Cerebellar nuclear complex (tissue), 1 donor: ENCODE results near the gene SYT3.
"Not testable (repeated sequence)": the region's sequence is repeated elsewhere in the genome, so short reads cannot be mapped to it uniquely, and the experiment has no call there.

Experiments
- DNase-seq, 2 experiments: peaks; one replicate each; lab custom pipeline; 2025; lab: John Stamatoyannopoulos, UW

SYT3 gene

DNA sequence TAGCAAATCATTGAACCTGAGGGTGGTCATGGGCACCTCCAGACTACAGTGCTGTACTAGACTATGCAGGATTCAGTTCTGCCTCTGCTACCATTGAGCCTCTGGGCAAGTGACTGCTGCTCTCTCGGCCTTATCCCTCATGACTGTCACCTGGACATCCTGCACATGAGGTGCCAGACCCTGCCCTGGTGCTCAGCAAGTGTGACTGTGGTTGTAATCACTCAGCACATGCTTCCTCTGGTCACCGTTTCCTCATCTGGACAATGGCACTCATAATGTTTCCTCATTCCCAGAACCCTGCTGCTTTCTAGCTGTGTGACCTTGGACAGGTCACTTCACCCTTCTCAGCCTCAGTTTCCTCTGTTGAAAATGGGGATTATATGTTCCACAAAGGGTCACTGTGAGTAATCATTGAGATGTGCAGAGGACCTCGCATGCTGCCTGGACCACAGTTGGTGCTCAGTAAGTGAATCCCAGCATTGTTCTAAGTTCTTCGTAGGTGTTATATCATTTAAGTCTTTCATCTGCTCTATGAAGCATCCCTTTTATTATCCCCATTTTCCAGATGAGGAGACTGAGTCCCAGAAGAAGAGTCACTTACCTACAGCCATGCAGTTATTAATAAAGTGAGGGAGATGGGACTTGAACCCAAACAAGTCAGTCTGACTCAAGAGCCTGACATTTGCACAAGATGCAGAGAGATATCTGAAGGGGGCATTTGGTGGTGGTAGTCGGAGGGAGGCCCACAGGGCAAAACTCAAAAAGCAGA, 3.2 kb downstream of the SYT3 start:
- no peak for DNase-seq

DNA sequence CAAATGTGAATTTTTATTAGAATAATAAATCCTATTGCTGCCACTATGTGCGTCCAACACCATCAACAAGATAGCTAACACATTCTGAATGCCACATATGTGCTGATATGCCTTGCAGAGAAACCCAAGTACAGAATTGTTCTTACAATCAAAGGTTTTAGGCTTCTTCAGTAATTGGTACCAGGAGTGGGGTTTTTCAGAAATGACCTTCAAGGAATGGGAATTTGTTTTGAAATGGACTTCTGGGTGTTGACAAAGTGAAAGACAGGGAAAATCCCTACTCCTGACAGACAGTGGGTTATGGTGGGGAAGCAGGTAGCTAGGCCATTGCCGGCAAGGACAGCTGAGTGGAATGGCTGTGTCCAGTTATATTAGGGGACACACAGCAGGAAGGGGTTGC, 5.7 kb downstream of the SYT3 start:
- no peak for DNase-seq

DNA sequence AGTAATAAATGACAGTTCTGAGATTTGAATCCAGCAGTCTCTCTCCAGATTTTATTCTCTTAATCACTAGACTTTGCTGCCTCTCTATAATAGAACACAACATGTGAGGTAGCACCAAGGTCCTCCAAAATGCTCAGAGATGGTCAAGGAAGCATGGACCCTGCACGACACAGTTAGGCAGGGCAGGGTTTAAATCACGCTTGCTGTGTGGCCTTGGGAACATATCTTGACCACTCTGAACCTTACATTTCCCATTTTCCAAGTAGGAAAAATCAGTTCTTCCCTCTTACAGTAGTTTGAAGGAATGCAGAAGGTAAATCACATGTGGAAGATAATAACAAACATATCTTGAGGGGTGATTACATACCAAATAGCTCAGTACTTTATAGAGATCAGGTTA, 6.3 kb downstream of the SYT3 start:
- no peak for DNase-seq

DNA sequence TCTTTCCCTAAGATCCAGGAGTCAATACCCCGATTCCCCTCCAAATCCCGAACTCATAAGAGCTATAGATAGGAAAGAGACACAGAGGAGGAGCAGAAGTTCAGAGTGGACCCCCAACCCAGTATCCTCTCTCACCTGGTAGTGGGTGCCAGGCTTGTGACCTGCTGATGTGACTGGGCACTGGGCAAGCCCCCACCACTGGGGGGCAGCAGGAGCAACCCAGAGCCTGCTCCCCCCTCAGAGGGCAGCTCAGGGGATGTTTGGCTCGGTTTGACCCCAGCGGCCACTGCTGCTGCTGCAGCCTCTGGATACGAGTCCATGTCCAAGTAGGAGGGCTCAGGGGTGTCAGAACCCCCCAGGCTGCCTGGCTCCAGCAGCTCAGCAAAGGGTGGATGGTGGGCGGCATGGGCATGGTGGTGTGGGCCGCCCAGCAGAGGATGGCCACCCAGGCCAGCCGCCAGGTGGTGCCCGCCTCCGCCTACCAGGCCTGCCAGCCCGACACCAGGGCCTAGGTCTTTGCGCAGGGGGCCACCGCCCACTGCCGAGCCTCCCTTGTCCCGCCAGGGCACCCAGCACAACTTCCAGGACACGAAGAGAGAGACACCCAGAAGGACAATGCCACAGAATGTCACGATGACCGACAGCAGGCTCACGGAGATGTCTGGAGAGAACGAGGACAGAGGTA, 7.4 kb downstream of the SYT3 start:
- DNase-seq = no peak

DNA sequence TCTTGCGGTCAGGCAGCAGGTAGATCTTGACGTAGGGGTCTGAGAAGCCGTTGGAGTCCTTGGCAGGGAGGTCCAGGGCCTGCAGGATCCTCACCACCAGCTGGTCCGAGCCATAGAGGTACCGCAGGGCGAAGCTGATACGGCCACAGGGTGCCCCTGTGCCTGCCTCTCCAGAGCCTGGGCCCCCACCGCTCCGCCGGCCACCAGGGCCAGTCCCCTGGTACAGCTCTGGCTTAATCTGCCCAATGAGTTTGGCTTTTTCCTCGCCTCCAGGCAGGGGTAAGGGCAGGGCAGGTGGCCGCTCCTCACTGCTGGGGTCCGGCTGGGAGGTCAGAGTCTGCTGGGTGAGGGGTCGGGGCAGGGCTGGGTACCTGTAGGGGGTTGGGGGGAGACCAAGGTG, 9.9 kb downstream of the SYT3 start:
- DNase-seq = no peak

DNA sequence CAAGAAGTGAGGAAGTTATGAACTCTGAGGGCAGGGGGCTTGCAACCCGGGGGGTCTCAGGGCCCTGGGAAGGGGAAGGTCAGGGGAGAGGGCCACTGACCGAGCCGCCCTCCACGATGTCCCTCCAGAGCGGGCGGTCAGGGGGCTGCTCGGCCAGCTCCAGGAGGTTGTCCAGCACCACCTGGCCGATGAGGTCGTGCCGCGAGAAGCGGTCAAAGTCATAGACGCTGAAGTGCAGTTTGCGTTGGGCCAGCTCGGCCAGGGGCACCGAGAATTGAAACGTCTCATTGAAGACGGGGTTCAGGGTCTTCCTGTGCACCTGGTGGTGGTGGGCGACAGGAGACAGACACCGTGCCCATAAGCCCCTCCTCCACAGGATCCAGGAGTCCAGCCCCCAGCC, 10.5 kb downstream of the SYT3 start:
- DNase-seq = no peak

DNA sequence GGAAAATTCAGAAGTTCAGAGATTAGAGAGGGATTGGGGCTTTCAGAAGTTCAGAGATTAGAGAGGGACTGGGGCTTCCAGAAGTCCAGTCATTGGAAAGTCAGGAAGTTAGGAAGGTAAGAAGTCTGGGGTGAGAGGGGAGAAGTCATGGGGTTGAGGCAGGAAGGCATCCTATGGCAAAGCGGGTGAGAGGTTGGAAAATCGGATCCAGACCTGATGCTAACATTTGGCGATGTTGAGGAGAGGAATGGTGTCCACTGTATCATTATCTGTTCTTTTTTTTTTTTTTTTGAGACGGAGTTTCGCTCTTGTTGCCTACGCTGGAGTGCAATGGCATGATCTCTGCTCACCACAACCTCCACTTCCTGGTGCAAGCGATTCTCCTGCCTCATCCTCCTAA, 11.1 kb downstream of the SYT3 start:
- no peak for DNase-seq

DNA sequence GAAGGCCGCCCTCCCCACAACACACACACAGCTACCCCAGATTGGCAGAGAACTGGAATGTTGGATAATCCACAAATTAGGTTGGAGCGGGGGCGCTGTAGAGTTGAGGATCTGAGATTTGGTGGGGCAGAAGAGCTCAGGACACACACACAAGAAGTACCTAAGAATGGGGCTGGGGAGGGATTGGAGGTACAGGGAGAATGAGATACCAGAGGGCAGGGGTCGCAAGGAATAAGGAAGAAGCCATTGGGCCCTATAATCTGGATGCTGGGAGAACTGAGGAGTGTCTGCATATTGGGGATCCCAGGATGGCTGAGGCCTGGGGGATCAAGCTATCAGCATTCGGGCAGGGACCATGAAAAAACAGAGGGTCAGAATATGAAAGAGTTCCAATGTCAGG, 11.5 kb downstream of the SYT3 start:
- DNase-seq = no peak

DNA sequence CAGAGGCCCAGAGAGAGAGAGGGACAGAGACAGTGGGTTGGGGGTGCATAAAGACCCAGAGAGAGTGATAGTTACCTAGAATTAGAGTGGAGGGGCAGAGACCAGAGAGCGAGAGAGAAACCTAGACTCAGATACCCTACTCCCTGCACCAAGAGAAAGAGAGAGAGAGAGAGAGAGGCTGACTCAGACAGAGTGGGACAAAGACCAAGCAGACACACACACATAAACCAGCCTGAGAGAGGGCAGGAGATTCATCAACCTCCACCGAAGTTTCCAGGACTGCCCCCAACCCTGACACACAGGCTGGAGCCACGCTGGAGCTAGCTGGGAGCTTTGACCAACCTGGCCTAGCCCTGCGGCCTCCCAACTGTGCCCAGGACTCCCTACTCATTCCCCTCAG, 12.9 kb downstream of the SYT3 start:
- DNase-seq = no peak

DNA sequence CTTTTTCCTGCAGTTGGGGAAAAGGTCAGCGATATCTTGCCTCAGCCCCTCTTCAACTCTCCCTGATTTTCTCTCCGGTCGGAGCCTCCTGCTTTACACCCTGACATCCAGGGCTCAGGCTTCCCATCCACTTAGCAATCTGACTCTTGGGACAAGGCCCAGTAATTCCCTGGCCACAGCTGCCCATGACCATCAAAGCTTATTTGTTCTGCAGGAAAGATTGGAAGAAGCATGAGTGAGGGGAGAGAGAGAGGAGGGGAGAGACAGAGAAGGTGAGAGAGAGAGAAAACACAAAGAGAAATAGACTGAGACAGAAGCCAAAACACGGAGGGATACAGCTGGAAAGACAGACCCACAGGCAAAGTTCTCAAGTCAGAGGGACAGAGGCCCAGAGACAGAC, 13.7 kb downstream of the SYT3 start:
- no peak for DNase-seq

DNA sequence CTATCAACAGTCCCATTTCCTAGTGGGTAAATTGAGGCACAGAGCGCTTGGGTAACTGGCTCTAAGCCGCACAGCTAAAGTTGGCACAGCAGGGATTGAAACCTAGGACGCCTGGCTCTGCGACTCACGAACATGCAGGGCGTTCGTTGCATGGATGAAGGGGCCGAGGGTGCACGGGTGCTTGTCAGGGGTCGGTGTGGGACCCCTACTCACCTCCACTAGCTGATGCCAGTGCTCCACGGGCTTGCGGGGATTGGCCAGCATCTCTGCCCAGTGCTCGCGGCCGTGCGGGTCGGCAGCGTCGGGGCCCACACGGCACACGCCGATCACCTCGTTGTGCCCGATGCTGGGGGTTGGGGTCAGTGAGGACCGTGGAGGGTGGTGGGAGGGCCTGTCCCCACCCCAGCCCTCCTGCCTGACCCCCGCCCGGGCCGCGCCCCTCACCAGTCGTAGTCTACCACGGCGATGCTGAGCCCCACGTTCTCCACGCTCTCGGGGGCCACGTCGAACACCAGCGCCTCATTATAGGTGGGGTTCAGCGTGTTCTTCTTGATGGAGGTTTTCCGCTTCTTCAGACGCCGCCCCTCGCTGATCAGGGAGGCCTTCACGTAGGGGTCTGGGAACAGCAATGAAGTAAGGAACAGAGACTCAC, 14.6 kb downstream of the SYT3 start:
- no peak for DNase-seq

DNA sequence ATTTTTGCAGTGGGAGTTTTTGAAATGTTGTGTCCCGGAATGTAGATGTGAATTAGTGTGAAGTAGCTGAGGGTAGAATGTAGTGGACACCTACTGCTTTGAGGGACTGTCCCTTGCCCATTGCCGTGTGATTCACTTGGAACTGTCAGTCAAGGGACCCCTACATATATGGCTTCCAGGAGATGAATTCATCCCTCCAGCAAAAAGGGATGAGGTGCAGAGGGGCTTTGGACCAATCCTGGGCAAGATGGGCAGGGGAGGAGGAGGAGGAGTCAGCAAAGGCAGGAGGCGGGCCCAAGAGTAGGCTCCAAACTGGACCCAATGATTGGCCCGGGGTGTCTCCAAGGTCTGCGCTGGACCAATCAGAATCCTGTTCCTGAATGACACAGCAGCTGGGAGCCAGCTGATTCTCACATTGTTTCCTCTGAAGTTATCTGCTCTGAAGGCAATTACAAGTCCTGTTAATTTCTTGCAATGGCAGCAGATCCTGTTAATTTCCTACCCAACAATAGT, 19.2 kb downstream of the SYT3 start:
- not testable (repeated sequence) for DNase-seq

DNA sequence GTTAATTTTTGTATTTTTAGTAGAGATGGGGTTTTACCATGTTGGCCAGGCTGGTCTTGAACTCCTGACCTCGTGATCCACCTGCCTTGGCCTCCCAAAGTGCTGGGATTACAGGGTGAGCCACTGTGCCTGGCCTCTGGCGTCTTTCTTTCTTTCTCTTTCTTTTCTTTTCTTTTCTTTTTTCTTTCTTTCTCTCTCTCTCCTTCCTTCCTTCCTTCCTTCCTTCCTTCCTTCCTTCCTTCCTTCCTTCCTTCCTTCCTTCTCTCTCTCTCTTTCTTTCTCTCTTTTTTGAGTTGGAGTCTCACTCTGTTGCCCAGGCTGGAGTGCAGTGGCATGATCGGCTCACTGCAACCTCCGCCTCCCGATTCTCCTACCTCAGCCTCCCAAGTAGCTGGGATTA, 20.5 kb downstream of the SYT3 start:
- DNase-seq = not testable (repeated sequence)

DNA sequence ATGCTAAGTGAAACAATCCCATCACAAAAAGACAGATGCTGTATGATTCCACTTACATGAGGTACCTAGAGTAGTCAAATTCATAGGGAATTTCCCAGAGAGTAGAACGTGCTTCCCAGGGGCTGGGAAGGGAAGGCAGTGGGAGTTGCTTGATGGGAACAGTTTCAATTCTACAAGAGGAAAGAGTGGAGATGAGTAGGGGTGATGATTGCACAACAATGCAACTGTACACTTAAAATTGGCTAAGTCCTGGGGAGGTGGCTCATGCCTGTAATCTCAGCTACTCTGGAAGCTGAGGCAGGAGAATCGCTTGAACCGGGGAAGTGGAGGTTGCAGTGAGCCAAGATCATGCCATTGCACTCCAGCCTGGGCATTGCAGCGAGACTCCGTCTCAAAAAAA, 21.3 kb downstream of the SYT3 start:
- not testable (repeated sequence) for DNase-seq

DNA sequence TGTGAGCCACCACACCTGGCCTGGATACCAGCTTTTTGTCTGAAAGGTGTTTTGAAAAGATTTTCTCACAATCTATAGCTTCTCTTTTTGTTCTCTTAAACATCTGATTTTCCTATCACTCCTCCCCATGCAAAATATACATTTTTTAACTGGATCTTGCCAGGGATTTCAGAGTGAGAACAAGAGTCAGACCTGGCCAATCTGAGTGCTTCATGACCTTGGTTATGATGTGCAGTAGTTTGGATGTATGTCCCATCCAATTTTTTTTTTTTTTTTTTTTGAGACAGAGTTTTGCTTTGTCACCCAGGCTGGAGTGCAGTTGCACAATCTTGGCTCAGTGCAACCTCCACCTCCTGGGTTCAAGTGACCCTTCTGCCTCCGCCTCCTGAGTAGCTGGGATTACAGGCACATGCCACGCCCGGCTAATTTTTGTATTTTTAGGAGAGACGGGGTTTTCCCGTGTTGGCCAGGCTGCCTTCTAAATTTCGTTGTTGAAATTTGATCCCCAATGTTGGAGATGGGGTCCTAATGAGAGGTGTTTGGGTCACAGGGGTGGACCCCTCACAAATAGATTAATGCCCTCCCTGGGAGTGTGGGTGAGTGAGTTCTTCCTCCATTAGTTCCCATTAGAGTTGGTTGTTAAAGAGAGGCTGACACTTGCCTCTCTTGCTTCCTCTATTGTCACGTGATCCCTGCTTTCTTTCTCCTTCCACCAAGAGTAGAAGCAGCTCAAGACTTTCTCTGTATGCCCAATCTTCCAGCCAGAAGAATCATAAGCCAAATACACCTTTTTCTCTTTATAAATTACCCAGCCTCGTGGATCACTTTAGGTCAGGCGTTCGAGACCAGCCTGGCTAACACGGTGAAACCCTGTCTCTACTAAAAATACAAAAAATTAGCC, 26.9 kb downstream of the SYT3 start:
- not testable (repeated sequence) for DNase-seq

DNA sequence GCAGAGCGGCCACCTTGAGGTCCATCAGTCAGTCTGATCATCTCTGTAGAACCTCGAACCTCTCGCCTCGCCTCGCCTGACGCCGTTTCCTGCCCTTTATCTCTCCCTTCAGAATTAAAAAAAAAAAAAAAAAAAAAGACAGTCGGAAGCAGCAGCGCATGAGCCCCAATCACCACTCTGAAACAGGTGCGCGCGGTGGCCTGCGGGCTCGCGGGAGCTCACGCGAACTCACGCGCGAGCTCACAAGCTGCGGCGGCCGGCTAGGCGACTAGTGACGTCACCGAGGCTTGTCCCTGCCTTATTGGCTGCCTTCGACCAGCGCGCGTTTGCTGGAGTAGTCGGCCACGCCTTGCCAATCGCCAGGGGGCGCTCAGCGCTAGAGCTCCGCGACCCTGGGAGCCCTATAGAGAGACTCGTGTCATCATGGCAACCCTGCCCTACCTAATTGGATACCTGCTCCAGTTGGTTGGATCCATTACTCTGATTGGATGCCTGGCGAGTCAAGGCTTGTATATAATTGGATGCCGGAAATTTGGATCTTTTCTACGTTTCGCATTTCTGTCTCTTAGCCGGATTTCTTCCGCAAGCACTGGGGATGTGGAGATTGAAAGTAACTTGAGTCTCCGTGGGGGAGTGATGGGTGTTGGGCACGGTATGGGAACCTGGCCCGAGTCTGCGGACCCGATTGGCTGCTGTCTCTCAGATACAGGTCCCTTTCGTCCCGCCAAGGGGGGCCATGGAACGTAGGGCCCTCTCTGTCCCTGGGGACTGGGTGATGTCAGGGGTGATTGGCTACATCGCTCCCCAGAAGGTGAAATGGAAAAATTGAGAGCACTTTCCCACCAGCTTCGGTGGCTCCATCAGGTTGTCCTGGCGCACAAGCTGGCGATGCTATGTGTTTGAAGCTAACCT, 31.6 kb downstream of the SYT3 start:
- peak; percentile 97 to 98 for DNase-seq

DNA sequence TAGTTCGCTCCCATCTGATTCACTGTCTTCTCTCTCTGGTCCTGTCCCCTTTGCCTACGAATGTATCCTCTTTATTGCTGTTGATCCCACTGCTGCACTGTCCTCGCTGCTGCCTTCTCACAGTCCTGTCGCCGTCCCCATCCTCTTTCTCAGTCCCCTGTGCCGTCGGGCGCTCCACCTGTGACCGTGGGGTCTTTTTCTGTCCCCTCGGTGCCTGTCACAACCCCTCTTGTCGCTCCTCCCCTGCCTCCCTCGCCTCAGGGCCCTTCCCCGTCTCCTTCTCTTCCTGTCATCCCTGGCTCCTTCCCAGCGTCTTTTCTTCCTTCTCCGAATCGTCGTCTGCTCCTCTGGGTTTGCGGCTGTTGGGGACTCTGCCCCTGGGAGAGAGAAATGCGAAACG, 32.3 kb downstream of the SYT3 start:
- no peak for DNase-seq

DNA sequence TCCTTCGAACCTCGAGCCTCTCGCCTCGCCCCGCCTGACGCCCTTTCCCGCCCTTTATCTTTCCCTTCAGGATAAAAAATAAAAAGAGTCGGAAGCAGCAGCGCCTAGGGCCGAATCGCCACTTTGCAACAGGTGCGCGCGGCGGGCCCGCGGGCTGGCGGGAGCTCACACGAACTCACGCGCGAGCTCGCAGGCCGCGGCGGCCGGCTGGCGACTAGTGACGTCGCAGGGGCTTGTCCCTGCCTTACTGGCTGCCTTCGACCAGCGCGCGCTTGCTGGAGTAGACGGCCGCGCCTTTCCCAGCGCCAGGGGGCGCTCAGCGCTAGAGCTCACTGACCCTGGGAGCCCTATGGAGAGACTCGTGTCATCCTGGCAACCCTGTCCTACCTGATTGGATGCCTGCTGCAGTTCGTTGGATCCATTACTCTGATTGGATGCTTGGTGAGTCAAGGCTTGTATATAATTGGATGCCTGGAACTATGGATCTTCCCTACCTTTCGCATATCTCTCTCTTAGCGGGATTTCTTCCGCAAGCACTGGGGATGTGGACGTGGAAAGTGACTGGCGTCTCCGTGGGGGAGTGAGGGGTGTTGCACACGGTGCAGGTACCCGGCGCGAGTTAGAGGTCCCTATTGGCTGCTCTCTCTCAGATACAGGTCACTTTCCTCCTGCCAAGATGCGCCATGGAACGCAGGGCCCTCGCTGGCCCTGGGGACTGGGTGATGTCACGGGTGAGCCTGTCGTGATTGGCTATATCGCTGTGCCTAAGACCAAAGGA, 33.4 kb downstream of the SYT3 start:
- not testable (repeated sequence) for DNase-seq

DNA sequence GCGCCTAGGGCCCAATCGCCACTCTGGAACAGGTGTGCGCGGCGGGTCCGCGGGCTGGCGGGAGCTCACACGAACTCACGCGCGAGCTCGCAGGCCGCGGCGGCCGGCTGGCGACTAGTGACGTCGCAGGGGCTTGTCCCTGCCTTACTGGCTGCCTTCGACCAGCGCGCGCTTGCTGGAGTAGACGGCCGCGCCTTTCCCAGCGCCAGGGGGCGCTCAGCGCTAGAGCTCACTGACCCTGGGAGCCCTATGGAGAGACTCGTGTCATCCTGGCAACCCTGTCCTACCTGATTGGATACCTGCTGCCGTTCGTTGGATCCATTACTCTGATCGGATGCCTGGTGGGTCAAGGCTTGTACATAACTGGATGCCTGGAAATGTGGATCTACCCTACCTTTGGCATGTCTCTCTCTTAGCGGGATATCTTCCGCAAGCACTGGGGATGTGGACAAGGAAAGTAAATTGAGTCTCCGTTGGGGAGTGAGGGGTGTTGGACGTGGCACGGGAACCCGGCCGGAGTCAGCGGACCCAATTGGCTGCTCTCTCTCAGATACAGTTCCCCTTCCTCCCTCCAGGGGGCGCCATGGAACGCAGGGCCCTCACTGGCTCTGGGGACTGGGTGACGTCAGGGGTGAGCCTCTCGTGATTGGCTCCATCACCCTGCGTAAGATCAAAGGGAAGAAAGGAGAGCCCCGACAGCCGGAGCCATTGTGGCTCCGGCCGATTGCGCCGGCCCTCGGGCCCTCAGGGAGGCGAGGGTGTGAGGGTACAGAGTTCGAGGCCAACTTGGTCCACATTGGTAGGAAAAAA, 35.2 kb downstream of the SYT3 start:
- DNase-seq = not testable (repeated sequence)
